Measurements from ENCODE around the gene DDX51.

The DDX51 gene

GRCh38 chr12:132124766-132125425 is 19.2 kb downstream of the DDX51 start:
- ATAC-seq: no peak
- TF ChIP-seq SNAI2 (CRISPR knock-in tag; IDR thresholded peaks at IDR 0.05): no peak
- no peak for TF ChIP-seq ZNF70 (CRISPR knock-in tag; IDR thresholded peaks at IDR 0.05)
- TF ChIP-seq OSR1 (CRISPR knock-in tag; IDR thresholded peaks at IDR 0.05): no peak
- no peak for TF ChIP-seq ESRRG (CRISPR knock-in tag; IDR thresholded peaks at IDR 0.05)
- no peak for TF ChIP-seq CSDC2 (CRISPR knock-in tag; IDR thresholded peaks at IDR 0.05)
- TF ChIP-seq BACH2 (CRISPR knock-in tag; IDR thresholded peaks at IDR 0.05; ENCODE audit: borderline replicate concordance): no peak
- TF ChIP-seq GLIS3 (CRISPR knock-in tag; IDR thresholded peaks at IDR 0.05): no peak
- no peak for TF ChIP-seq CSRNP3 (CRISPR knock-in tag; IDR thresholded peaks at IDR 0.05)
- TF ChIP-seq, protein P1, sequence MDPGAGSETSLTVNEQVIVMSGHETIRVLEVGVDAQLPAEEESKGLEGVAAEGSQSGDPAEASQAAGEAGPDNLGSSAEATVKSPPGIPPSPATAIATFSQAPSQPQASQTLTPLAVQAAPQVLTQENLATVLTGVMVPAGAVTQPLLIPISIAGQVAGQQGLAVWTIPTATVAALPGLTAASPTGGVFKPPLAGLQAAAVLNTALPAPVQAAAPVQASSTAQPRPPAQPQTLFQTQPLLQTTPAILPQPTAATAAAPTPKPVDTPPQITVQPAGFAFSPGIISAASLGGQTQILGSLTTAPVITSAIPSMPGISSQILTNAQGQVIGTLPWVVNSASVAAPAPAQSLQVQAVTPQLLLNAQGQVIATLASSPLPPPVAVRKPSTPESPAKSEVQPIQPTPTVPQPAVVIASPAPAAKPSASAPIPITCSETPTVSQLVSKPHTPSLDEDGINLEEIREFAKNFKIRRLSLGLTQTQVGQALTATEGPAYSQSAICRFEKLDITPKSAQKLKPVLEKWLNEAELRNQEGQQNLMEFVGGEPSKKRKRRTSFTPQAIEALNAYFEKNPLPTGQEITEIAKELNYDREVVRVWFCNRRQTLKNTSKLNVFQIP (CRISPR knock-in tag; IDR thresholded peaks at IDR 0.05; ENCODE audit: borderline replicate concordance, low read depth): no peak
- TF ChIP-seq, protein P2, sequence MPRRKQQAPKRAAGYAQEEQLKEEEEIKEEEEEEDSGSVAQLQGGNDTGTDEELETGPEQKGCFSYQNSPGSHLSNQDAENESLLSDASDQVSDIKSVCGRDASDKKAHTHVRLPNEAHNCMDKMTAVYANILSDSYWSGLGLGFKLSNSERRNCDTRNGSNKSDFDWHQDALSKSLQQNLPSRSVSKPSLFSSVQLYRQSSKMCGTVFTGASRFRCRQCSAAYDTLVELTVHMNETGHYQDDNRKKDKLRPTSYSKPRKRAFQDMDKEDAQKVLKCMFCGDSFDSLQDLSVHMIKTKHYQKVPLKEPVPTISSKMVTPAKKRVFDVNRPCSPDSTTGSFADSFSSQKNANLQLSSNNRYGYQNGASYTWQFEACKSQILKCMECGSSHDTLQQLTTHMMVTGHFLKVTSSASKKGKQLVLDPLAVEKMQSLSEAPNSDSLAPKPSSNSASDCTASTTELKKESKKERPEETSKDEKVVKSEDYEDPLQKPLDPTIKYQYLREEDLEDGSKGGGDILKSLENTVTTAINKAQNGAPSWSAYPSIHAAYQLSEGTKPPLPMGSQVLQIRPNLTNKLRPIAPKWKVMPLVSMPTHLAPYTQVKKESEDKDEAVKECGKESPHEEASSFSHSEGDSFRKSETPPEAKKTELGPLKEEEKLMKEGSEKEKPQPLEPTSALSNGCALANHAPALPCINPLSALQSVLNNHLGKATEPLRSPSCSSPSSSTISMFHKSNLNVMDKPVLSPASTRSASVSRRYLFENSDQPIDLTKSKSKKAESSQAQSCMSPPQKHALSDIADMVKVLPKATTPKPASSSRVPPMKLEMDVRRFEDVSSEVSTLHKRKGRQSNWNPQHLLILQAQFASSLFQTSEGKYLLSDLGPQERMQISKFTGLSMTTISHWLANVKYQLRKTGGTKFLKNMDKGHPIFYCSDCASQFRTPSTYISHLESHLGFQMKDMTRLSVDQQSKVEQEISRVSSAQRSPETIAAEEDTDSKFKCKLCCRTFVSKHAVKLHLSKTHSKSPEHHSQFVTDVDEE (CRISPR knock-in tag; IDR thresholded peaks at IDR 0.05): no peak
- no peak for TF ChIP-seq PPARA (CRISPR knock-in tag; IDR thresholded peaks at IDR 0.05; ENCODE audit: borderline replicate concordance)
- TF ChIP-seq ISL1 (CRISPR knock-in tag; IDR thresholded peaks at IDR 0.05): no peak
- no peak for TF ChIP-seq RARB (CRISPR knock-in tag; IDR thresholded peaks at IDR 0.05)
- TF ChIP-seq, protein P3, sequence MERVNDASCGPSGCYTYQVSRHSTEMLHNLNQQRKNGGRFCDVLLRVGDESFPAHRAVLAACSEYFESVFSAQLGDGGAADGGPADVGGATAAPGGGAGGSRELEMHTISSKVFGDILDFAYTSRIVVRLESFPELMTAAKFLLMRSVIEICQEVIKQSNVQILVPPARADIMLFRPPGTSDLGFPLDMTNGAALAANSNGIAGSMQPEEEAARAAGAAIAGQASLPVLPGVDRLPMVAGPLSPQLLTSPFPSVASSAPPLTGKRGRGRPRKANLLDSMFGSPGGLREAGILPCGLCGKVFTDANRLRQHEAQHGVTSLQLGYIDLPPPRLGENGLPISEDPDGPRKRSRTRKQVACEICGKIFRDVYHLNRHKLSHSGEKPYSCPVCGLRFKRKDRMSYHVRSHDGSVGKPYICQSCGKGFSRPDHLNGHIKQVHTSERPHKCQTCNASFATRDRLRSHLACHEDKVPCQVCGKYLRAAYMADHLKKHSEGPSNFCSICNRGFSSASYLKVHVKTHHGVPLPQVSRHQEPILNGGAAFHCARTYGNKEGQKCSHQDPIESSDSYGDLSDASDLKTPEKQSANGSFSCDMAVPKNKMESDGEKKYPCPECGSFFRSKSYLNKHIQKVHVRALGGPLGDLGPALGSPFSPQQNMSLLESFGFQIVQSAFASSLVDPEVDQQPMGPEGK (CRISPR knock-in tag; IDR thresholded peaks at IDR 0.05; ENCODE audit: borderline replicate concordance): no peak
- TF ChIP-seq ZC3H10 (CRISPR knock-in tag; IDR thresholded peaks at IDR 0.05): no peak
- TF ChIP-seq ZFP3 (CRISPR knock-in tag; IDR thresholded peaks at IDR 0.05): no peak

DNA sequence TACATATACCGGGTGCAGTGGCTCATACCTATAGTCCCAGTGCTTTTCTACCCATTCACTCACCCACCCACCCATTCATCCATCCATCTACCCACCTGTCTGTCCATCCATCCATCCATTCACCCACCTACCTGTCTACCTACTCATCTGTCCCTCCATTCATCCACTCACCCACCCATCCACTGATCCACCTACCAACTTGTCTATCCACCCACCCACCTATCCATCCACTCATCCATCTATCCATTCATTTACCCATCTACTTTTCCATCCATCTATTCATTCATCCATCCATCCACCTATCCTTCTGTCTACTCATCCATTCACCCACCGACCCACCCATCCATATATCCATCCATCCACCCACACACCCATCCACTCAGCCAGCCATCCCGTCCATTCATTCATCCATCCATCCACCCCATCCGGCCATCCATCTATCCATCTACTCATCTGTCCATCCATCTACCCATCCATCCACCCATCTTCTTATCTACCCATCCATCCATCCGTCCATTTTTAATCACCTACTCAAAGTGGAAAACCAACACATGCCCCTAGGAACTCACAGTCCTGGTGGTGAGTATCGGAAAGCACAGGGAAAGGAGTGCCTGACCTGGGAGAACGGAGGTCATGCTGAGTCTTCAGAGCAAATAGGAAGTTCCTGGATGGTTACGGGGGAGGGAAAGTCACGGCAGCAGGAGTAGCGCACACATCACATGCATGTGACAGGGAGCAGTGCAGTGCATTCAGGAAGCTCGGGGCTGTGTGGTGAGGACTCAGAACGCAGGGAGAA is 20.0 kb downstream of the DDX51 start:
- ATAC-seq: no peak
- TF ChIP-seq ZC3H10 (CRISPR knock-in tag; IDR thresholded peaks at IDR 0.05): no peak
- TF ChIP-seq ARNTL (CRISPR knock-in tag; IDR thresholded peaks at IDR 0.05; ENCODE audit: borderline replicate concordance, low read depth): no peak
- no peak for TF ChIP-seq OSR1 (CRISPR knock-in tag; IDR thresholded peaks at IDR 0.05)
- TF ChIP-seq ESRRG (CRISPR knock-in tag; IDR thresholded peaks at IDR 0.05): no peak
- TF ChIP-seq PPARA (CRISPR knock-in tag; IDR thresholded peaks at IDR 0.05; ENCODE audit: borderline replicate concordance): no peak
- TF ChIP-seq ZNF8 (CRISPR knock-in tag; IDR thresholded peaks at IDR 0.05): no peak
- no peak for TF ChIP-seq CSDC2 (CRISPR knock-in tag; IDR thresholded peaks at IDR 0.05)
- no peak for TF ChIP-seq CREB5 (CRISPR knock-in tag; IDR thresholded peaks at IDR 0.05; ENCODE audit: low read depth)
- TF ChIP-seq, protein P3 (CRISPR knock-in tag; IDR thresholded peaks at IDR 0.05; ENCODE audit: borderline replicate concordance): no peak
- TF ChIP-seq, protein P2 (CRISPR knock-in tag; IDR thresholded peaks at IDR 0.05): no peak
- TF ChIP-seq ZNF70 (CRISPR knock-in tag; IDR thresholded peaks at IDR 0.05): no peak
- TF ChIP-seq TCF4 (CRISPR knock-in tag; IDR thresholded peaks at IDR 0.05; ENCODE audit: borderline replicate concordance): no peak
- TF ChIP-seq SNAI2 (CRISPR knock-in tag; IDR thresholded peaks at IDR 0.05): no peak
- no peak for TF ChIP-seq ISL1 (CRISPR knock-in tag; IDR thresholded peaks at IDR 0.05)
- no peak for TF ChIP-seq ZFP30 (CRISPR knock-in tag; IDR thresholded peaks at IDR 0.05)
- TF ChIP-seq CSRNP3 (CRISPR knock-in tag; IDR thresholded peaks at IDR 0.05): no peak
- no peak for TF ChIP-seq BACH2 (CRISPR knock-in tag; IDR thresholded peaks at IDR 0.05; ENCODE audit: borderline replicate concordance)

All from SK-N-SH treated with all-trans-retinoic acid at 6 μM for 48 hours (cell line).